HG03159 (cell line): ENCODE results near the gene GNAQ.

Experiments used
- ATAC-seq: cut with Tn5 transposase; IDR thresholded peaks from one replicate; pipeline ENCODE4 v1.9.1; 2021; ENCODE audit warnings: mild to moderate bottlenecking, moderate library complexity; ENCODE audit not compliant: unreplicated experiment

GNAQ gene

DNA sequence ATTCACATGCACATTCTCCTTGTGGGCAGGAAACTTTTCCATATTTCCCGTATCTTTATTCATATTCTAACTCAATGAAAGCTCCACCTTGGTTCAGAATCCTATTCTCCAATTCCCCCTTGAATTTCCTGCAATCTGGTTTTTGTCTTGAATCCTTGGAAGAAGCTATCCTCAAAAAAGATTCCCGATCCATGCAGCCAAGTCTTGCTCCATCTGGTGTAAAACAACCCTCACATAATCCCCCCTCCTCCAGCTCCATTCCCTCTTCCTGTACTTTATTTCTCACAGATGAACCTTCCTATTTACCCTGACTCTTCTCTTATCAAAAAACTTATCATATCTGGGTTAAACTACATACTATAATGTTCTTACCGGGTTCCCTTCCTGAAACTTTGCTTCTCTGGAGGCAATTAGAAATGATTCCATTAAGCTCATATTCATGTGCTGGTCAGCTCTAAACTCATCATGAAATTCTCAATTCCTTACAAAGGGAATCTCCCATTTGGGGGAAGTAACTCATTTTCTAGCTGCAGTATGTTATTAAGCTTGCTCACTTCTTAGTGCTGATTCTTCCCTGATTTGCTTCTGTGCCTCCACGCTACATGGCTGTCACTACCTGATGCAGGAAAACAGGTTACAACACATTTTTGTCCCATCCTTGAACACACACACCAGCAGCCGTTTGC, 81.7 kb downstream of the GNAQ start:
- ATAC-seq: no peak

DNA sequence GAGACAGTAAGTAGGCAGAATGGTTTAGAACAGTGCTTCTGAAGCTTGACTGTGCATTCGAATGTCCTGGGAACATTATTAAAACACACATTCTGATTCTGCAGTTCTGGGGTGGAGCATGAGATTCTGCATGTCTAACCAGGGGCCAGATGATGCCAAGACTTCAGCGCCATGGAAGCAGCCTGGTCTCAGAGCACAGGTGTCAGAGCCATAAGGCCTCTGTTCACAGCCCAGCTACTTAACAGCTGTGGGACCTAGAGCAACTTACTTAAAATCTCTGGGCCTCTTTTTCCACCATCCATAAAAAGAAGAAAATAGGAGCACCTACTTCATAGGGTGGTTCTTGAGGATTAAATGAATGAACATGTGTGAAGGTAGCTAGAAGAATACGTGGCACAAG, 84.0 kb downstream of the GNAQ start:
- ATAC-seq: no peak

DNA sequence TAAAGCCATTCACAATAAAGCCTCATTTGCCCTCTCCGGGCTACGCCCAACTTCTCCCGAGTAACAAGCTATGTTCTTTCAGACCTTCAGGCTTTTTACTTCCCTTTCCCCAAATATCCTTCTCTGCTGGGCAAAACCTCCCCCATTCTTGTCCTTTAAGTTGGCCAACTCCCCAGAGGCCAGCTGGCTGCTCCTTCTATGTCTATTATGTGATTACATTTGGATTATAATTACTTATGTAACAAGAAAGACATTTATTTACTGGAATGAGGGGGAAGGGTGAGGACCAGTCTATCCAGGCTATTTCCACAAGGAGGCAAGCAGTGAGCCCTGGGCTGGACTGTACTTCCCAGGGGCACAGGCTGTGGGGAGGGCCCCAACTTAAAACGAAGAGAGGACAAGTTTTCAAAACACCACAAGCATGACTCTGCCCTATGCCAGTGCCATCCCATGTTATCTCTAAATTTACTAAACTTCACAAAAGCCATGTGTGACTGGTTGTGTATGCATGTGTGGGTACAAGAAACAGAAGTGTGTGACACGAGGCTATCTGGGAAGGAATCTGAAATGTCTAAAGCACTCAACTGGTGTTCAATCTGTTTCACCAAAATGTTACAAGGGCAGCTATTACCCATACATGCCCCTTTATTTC, 84.5 kb downstream of the GNAQ start:
- ATAC-seq: no peak

DNA sequence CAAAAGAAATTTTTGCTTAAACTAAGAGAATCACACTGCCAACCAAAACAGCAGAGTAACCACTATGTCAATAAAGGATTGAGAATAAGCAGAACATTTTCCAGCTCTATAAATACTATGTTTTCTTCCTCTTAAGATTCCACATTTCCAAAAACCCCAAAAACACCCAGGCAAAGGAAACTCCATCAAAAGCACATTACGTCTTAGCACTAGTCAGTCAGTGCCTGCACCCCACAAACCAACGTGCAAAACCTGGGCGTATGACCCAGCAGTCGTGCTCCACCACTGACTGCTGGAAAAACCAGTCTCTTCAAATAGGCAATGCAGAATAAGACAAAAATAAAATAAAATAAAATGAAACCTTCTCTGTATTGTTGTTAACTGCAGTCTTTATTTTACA, 85.3 kb downstream of the GNAQ start:
- no peak for ATAC-seq

DNA sequence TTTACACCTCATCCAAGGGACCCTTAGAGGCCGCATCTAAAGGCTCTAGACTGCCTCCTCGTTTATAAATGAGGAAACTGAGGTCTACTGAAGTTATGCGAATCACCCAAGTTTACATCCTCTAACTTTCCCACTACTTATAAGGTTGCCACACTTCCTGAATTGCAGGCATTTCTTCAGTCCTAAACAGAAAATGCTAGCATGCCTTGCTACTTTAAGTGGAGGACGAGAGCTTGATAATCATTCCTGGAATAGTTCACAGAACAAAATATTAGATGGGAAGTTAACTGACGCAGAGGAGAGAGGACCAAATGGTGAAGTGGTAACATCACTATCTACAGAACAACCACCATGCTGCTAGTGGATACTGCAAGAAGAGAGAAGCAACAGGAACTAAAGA, 85.8 kb downstream of the GNAQ start:
- ATAC-seq: no peak

DNA sequence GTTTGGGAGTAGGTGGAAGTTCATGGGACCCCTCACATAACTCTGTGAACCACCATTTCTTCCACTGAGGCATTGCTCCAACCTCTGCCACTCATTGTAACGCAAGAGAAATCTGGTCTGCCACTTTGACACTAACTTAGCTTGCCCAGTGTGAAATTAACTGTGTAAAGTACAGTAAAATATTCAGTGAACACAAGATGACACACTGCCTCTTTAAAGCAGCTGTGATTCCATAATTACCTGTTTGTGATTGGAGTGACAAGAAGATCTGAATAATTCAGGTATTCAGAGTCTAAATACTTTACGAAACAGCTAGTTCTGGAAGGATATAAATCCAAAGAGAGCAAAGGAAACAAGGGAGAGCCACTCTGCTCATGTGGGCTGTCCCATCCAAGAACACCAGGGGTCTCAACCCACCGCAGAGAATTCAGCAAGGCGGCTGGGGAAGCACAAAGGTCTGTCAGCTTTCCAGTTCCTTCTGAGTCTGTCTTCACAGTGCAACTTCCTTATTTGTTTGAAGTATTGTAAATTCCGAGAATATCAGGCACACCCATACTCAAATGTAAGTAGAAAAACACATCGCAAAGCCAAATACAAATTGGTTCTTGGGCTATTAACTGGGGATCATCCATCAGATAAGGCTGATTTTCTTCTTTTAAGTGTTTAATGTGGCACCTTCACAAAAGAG, 86.9 kb downstream of the GNAQ start:
- no peak for ATAC-seq

DNA sequence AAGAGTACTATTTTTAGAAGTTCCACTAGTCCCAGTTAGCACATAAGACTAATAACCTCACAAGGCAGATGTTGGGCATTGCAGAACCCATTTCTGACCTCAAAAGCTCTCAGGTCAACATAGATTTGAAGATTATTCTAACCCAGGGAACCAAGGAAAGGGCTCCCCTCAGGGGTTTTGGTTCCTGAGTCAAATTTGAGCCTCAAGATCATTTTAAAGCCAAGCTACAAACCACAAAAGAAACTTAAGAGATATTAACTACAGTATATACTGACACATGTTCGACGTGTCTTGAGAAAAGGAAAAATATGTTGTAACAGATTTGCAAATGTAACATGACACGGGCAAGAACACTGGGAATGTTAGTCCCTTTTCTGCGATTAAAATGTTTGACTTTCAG, 88.6 kb downstream of the GNAQ start:
- ATAC-seq: no peak

DNA sequence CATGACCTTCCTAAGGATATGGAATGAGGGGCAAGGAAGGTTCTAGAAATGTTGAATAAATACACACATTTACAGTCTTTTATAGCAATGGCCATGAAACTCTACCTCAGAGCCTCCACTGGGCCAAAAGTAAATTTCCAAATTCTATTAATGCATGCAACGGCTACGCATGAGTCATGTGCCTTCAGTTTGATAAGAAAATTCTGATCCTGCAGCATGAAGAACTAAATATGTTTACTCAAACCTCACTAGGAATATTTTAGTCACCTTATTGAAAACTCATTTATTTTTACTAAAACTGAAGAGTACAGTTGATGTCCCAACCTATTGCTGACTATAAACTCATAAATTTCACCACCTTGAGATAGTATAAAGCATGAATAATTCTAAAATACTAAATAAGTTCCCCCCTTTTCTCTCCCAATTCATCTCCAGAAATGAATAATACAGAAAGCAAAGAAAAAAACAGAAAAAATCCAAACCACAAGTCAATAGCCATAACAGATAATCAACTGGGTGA, 92.4 kb downstream of the GNAQ start:
- no peak for ATAC-seq

DNA sequence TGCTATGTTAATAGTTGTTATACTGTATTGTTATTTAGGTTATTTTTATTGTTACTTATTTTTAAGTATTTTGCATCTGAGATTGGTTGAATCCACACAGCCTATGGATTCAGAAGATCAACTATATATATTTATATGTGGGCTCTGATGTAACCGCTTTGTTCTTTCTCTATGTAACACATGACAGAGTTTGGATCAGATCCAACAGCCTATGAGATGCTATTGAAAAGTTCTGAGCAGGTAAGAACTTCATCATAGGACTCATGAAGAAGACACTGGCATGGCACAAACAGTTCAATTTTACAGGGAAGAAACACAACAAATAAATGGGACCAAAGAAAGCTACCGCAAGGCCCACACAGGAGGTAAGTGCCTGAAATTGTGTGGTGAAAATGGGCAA, 93.4 kb downstream of the GNAQ start:
- ATAC-seq: no peak

DNA sequence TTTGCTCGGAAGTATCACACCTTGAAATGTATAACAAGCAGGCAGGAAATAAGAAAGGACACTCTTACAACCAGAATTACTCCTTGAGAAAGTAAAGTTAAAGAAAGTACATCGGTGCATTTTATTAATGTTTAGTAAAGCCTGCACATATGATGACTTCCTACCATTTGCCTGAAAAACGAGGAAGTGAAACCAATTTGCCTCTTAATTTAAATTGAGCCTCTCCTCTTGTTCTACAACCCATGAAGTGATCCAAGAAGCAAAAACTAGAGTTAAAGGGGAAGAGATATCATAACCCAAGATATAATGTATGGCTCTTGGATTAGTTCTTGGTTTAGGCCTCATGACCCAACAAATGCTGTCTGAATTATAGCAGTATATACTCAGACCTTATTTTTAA, 95.6 kb downstream of the GNAQ start:
- peak; percentile 58 for ATAC-seq

DNA sequence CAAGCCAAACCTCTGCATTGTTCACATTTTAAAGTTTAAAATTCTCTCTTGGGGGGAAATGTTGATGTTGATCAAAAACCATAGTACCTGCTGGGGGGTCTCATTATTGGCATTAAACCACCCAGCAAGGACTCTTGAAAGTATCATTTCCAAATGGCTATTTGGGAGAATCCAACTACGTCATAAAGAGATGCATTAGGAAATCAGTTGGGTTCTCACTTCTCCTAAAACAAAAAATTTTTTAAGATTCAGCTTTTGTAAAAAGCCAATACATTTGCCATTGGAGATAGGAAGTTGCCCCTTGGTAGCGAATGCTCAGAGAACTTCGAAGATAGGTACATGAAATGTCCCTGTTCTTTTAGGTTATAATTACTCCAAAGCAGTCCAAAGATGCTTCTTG, 96.4 kb downstream of the GNAQ start:
- no peak for ATAC-seq

DNA sequence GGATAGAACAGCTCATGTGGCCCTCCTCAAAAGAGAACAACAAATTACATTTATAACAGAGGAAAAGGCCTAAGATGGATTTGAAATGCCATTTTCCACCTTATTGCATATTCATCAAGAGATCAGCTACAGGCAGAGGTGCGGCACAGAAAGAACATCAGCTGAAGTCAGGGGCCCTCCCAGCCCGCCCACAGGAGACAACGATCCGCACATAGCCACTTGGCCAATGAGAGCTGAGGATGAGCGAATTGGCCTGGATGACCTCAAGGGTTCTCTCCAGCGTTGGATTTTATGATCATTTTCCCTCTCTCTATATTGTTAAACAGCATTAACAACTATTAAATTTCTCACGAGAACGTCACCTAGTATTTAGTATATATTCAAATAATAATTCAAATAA, 97.6 kb downstream of the GNAQ start:
- no peak for ATAC-seq

DNA sequence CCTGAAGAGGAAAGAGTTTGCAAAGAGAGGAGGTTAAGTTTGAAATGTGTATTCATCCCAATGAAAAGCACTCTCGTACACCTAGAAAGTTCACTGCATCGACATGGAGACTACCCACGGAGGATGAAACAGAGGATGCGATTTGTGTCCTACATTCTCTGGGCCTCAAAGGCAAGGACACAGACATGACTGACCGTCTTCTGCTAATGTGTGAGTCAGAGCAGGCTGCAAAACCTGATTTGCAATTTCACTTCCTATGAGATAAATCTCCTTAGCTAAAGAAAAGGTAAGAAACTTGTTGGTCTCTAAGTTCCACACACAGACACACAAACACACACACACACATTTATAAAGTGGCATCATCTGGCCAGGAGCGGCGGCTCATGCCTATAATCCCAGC, 98.6 kb downstream of the GNAQ start:
- no peak for ATAC-seq

DNA sequence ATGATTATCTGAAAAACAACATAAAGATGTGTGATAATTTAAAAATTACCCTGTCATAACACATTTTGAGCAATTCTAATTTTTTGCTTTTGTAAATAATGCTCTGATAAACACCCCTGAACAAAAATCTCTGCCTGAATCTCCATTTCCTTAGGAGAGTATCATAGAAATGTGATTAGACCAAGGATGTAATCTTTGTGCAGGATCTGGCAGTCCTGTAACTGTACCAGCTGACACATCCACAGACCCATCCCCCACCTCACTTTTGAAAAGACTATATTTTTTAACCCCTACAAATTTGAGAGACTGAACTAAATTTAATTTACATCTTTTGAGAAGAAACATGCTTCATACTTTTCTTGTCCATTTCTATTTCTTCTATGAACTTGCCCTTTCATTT, 101.7 kb downstream of the GNAQ start:
- ATAC-seq: no peak

DNA sequence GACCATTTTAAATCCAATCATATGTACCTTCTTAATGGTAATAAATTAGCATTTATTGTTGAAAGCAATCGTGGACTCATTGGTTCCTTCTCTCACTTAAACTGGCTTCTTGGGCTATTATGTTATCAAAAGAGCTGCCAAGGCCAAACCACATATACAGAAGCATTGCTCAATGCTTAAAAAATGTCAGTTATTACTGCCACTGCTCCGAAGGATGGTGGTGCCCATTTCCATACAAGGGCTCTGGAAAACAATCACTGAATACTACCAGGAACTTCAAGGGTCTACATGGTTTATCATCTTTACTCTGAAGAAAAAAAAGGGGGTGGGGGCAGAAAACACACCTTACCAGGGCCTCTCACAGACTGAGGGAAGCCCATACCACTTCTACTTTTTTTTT, 104.3 kb downstream of the GNAQ start:
- ATAC-seq: no peak

DNA sequence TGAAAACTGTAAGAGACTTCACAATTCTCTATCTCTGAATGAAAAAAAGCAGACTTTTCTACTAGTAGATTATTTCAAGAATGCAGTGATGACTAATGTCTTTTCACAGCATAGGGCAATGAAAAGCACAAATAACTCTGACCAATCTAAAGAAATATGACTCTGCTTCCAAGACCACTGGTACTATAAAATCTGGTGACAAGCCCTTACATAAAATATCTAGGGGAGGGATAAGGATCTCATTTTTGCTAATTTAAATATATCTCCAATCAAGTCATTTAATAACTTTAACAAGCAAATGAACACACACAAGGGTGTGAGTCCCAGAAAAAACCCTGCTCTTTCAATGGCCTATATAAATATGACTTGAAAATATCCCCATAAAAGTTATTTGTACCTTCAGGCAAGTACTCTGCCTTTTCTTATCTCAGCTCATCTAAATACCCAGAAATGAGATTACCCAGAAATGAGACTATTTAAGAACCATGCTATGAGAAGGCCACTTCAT, 105.2 kb downstream of the GNAQ start:
- no peak for ATAC-seq

DNA sequence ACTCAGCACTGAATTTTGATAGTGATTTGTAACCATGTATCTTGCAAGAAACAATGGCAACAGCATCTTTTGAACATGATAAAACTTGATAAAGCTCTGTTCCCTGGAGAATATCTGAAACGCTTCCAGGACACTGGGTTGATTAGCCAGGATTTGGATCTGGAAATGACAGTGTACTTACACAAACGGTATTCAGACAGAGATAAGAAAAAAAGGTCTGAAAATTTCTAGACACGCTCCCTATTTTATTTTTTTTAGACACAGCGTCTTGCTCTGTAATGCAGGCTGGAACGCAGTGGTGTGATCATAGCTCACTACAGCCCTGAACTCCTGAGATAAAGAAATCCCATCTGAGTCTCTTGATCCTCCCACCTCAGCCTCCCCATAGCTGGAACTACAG, 109.0 kb downstream of the GNAQ start:
- ATAC-seq: no peak

DNA sequence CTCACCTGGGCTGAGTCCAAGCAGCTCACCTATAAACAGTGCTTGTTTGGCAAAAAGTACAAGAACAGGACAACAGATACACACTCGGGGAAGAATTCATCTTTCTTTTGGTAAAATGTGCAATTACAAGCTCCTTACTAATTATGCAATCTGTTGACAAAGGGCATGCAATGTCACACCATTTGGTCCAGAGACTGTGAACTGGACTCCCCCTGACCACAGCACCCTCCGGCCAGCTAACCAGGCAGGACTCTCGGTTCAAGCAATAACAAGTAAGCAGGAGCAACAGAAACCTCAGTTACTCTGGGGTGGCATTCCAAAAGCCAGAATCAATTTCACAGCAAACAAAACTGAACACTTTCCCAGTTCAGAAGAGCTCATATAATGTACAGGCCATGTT, 113.8 kb downstream of the GNAQ start:
- ATAC-seq: no peak

DNA sequence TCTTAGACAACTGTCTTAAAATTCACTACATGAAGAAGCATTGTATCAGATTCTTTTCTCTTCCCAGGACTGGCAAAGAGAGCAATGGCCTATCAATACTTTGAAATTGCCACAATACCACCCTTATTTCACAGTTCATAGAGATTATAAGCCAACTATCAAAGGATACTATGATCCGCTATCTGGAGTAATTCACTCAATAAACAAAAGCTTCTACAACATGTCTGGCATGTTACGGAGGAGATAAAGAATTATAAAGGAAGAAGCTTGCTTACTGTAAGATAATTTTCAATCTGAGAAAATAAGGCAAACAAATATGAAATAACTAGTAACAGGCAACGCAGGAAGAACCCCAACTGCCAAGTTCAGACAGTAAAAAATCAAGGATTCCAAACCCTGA, 114.8 kb downstream of the GNAQ start:
- ATAC-seq: no peak

DNA sequence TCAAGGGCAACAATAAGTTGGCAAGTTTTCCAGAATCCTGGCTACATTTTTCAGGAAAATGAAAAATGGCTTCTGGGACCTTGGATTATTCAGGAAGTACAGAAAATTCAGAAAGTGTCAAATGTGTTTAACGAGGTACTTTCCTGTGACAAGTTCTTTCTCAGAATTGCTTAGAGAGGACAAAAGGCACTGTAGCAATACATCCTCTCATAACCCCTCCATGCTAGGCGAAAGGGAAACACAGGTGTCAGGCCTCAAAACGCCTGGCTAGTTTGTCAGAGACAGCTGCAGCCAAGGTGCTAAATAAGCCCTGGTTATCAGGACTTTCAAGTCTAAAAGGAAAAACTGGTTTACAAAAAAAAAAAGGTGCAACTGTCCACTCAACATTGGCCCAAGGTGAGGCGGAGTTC, 115.2 kb downstream of the GNAQ start:
- ATAC-seq: peak; percentile 81

DNA sequence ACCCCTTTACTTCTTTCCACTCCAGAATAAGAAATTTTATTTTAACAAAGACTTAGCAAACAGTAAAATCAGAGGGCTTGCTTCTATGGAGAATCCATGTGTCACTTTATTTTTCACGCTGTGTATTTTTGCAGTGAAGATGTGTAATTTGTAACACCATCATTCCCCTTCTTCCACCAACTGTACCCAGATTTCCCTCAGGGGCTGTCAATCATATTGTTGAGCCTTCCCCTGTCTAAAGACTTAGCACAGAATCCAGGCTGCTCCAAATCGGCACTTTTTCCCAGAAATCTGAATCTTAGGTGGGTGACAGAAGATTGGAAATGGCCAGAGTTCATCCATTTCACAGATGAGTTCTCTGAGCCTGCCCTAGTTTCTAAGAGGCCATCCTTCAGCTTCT, 115.9 kb downstream of the GNAQ start:
- ATAC-seq: no peak
